ENCODE measurements around the gene ECM1. TPM values are rescaled to one million over a fixed set of nuclear protein-coding genes. Genes with fewer than 3 reads are reported as not detected.

ECM1 gene
- polyA plus RNA-seq (2011; rRNA removed) (122 and 163 TPM in 2 replicates), polyA minus RNA-seq (2011; rRNA and poly(A)+ RNA removed) (55.8 and 69.9 TPM in 2 replicates)

- H3K27me3 ChIP-seq (ENCODE audit: control insufficient read depth, insufficient read depth, low read length), result no peaks in the 10 kb centered on the region
- ChIA-PET POLR2A (interaction anchor here (0.5 to 1.6 kb wide), 7 partner anchors 8 to 647 kb away, joined by 3 to 9 read pairs (median 4); partner anchors contain the start of genes FALEC and TARS2), CTCF (interaction anchor here (1.5 kb wide), 1 partner anchor 22 kb away, joined by 4 read pairs; no protein-coding TSS in a partner anchor)
Measured at GRCh38 chr1:150507912-150508864, at the start of gene ECM1. Gene ECM1 (plus strand): TSS chr1:150508109. CDS start chr1:150508210, 101 bp downstream.

GRCh38 chr1:150464422-150464826 lies 43.5 kb upstream of the ECM1 start:
- ChIA-PET CTCF (interaction anchor here (1.2 to 2.1 kb wide), 3 partner anchors 10 to 96 kb away, joined by 6 to 10 read pairs (median 8); no protein-coding TSS in a partner anchor), POLR2A (no interaction called here)
- no peak overlapping the region for H3K27ac ChIP-seq (ENCODE audit: low read depth, low read length)
- no peak overlapping the region for H3K4me3 ChIP-seq (ENCODE audit: low read depth, low read length)
- no peaks in the 10 kb centered on the region for H3K9me3 ChIP-seq (ENCODE audit: control insufficient read depth, insufficient read depth, low read length)
- TF ChIP-seq CTCF (IDR thresholded peaks at IDR 0.05; ENCODE audit: low read depth, low read length), result peak; percentile 81
- DNase-seq (ENCODE audit: low read depth, low spot score), result peak; percentile 18
- H3K27me3 ChIP-seq (ENCODE audit: control insufficient read depth, insufficient read depth, low read length), result no peaks in the 10 kb centered on the region

More at GRCh38 chr1:150507912-150508864, at the start of gene ECM1:
- H3K27ac ChIP-seq (ENCODE audit: low read depth, low read length), result peak within 1 kb of the TSS; percentile 73
- H3K9me3 ChIP-seq (ENCODE audit: control insufficient read depth, insufficient read depth, low read length), result no peaks in the 10 kb centered on the region
- peak; percentile 46 for DNase-seq (ENCODE audit: low read depth, low spot score)
- no peak for TF ChIP-seq CTCF (IDR thresholded peaks at IDR 0.05; ENCODE audit: low read depth, low read length)
- H3K4me3 ChIP-seq (ENCODE audit: low read depth, low read length), result peak within 1 kb of the TSS; percentile 70

GRCh38 chr1:150466964-150467363 lies 40.9 kb upstream of the ECM1 start:
- Histone ChIP-seq H3K9me3 (ENCODE audit: control insufficient read depth, insufficient read depth, low read length) (no peaks in the 10 kb centered on the region), H3K27me3 (ENCODE audit: control insufficient read depth, insufficient read depth, low read length) (no peaks in the 10 kb centered on the region), H3K4me3 (ENCODE audit: low read depth, low read length) (no peak overlapping the region), H3K27ac (ENCODE audit: low read depth, low read length) (no peak overlapping the region)
- TF ChIP-seq CTCF (IDR thresholded peaks at IDR 0.05; ENCODE audit: low read depth, low read length), result no peak
- ChIA-PET CTCF (no interaction called here), POLR2A (no interaction called here)
- no peak for DNase-seq (ENCODE audit: low read depth, low spot score)

GRCh38 chr1:150469291-150469690 lies 38.6 kb upstream of the ECM1 start:
- no peaks in the 10 kb centered on the region for H3K27me3 ChIP-seq (ENCODE audit: control insufficient read depth, insufficient read depth, low read length)
- ChIA-PET CTCF (interaction anchor here (1.4 kb wide), 1 partner anchor 91 kb away, joined by 3 read pairs; no protein-coding TSS in a partner anchor), POLR2A (no interaction called here)
- no peak overlapping the region for H3K27ac ChIP-seq (ENCODE audit: low read depth, low read length)
- no peaks in the 10 kb centered on the region for H3K9me3 ChIP-seq (ENCODE audit: control insufficient read depth, insufficient read depth, low read length)
- TF ChIP-seq CTCF (IDR thresholded peaks at IDR 0.05; ENCODE audit: low read depth, low read length), result no peak
- no peak overlapping the region for H3K4me3 ChIP-seq (ENCODE audit: low read depth, low read length)
- DNase-seq (ENCODE audit: low read depth, low spot score), result no peak
